Mucosa of stomach (tissue), 1 donor: ENCODE measurements around the gene ZNF236.
"Not testable (repeated sequence)": the region's sequence is repeated elsewhere in the genome, so short reads cannot be mapped to it uniquely, and the experiment has no call there.

Experiments used
- H3K27me3 ChIP-seq: one replicate; pipeline ENCODE4 v1.7.0; 2013; ENCODE audit warnings: mild to moderate bottlenecking, low read length; ENCODE audit not compliant: control insufficient read depth, insufficient read depth
- H3K36me3 ChIP-seq: one replicate; pipeline ENCODE4 v1.7.0; 2013; ENCODE audit warnings: low read length; ENCODE audit not compliant: control insufficient read depth, insufficient read depth
- H3K4me1 ChIP-seq: one replicate; pipeline ENCODE4 v1.7.0; 2013; ENCODE audit warnings: mild to moderate bottlenecking, low read length; ENCODE audit not compliant: control insufficient read depth, insufficient read depth
- H3K4me3 ChIP-seq: one replicate; pipeline ENCODE4 v1.7.0; 2013; ENCODE audit warnings: low read length
- H3K9ac ChIP-seq: one replicate; pipeline ENCODE4 v1.7.0; 2013; ENCODE audit warnings: mild to moderate bottlenecking, low read length, moderate library complexity
- H3K9me3 ChIP-seq: one replicate; pipeline ENCODE4 v1.7.0; 2013; ENCODE audit warnings: mild to moderate bottlenecking, low read length, moderate library complexity; ENCODE audit not compliant: control insufficient read depth
- donor health status: Pancreatic carcinoma.

Gene ZNF236

DNA sequence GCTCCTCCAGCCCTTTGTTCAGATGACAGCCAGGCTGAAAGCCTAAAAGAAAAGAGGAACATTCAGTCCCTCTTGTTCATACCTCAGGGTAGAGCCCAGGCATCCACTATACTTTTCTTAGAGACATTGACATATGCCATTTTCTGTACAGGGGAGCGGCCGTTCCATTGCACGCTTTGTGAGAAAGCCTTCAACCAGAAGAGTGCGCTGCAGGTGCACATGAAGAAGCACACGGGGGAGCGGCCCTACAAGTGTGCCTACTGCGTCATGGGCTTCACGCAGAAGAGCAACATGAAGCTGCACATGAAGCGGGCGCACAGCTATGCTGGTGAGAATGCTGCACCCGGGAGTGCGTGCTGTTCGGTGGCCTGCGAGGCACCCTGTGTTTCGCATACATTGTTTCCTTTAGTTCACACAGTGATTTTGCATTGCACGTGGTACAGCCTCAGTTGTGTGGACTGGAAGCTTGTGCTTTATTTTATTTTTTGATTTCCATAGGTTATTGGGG is 138.2 kb downstream of the ZNF236 start:
- no peaks in the 10 kb centered on the region for H3K36me3 ChIP-seq

DNA sequence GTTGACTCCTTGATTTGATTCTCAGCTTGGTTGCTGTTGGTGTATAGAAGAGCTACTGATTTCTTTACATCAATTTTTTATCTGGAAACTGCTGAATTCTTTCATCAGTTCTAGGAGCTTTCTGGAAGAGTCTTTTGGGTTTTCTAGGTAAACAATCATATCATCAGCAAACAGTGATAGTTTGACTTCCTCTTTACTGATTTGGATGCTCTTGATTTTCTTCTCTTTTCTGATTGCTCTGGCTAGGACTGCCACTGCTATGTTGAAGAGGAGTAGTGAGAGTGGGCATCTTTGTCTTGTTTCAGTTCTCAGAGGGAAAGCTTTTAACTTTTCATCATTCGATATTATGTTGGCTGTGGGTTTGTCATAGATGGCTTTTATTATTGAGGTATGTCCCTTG is 140.5 kb downstream of the ZNF236 start:
- Histone ChIP-seq H3K9ac (no peak overlapping the region), H3K27me3 (no peaks in the 10 kb centered on the region), H3K9me3 (no peaks in the 10 kb centered on the region), H3K4me1 (peaks cover 24% of the 10 kb centered on the region), H3K4me3 (no peak overlapping the region), H3K36me3 (no peaks in the 10 kb centered on the region)

More for the DNA sequence above, 138.2 kb downstream of the ZNF236 start:
- Histone ChIP-seq H3K27me3 (no peaks in the 10 kb centered on the region), H3K9ac (no peak overlapping the region), H3K9me3 (no peaks in the 10 kb centered on the region), H3K4me3 (no peak overlapping the region), H3K4me1 (peaks cover 37% of the 10 kb centered on the region)

DNA sequence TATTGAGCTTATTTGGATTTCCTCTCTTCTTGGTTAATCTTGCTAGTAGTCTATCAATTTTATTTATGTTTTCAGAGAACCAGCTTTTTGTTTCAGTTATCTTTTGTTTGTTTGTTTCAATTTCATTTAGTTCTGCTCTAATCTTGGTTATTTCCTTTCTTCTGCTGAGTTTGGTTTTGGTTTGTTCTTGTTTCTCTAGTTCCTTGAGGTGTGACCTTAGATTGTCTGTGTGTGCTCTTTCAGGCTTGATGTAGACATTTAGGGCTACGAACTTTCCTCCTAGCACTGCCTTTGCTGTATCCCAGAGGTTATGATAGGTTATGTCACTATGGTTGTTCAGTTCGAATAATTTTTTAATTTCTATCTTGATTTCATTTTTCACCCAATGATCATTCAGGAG is 141.6 kb downstream of the ZNF236 start:
- H3K9ac ChIP-seq = no peak overlapping the region
- H3K4me3 ChIP-seq = no peak overlapping the region
- H3K36me3 ChIP-seq = no peaks in the 10 kb centered on the region
- no peaks in the 10 kb centered on the region for H3K9me3 ChIP-seq
- H3K27me3 ChIP-seq = no peaks in the 10 kb centered on the region
- peaks cover 18% of the 10 kb centered on the region for H3K4me1 ChIP-seq

DNA sequence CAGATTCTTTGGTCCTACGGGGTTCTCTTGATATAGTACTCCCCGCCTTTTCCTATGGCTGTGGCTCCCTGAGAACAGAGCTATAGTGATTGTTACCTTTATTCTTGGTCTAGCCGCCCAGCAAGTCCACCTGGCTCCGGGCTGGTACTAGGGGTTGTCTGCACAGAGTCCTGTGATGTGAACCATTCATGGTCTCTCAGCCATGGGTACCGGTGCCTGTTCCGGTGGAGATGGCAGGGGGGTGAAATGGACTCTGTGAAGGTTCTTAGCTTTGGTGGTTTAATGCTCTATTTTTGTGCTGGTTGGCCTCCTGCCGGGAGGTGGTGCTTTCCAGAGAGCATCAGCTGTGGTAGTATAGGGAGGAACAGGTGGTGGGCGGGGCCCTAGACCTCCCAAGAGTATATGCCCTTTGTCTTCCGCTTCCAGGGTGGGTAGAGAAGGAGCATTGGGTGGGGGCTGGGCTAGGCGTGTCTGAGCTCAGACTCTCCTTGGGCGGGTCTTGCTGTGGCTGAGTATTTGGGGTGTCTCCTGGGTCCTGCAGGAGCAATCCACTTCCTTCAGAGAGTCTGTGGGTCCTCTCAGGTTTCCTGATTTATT is 143.3 kb downstream of the ZNF236 start:
- H3K4me1 ChIP-seq, H3K9me3 ChIP-seq, H3K36me3 ChIP-seq, H3K9ac ChIP-seq, H3K4me3 ChIP-seq, H3K27me3 ChIP-seq: not testable (repeated sequence)

DNA sequence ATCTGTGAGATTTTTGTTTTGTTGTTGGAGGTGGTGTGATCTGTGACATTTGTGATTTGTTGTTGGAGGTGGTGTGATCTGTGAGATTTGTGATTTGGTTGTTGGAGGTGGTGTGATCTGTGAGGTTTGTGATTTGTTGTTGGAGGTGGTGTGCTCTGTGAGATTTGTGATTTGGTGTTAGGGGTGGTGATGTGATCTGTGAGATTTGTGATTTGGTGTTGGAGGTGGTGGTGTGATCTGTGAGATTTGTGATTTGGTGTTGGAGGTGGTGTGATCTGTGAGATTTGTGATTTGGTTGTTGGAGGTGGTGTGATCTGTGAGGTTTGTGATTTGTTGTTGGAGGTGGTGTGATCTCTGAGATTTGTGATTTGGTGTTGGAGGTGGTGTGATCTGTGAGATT is 144.9 kb downstream of the ZNF236 start:
- H3K9me3 ChIP-seq, H3K27me3 ChIP-seq, H3K4me3 ChIP-seq, H3K36me3 ChIP-seq, H3K9ac ChIP-seq, H3K4me1 ChIP-seq: not testable (repeated sequence)

DNA sequence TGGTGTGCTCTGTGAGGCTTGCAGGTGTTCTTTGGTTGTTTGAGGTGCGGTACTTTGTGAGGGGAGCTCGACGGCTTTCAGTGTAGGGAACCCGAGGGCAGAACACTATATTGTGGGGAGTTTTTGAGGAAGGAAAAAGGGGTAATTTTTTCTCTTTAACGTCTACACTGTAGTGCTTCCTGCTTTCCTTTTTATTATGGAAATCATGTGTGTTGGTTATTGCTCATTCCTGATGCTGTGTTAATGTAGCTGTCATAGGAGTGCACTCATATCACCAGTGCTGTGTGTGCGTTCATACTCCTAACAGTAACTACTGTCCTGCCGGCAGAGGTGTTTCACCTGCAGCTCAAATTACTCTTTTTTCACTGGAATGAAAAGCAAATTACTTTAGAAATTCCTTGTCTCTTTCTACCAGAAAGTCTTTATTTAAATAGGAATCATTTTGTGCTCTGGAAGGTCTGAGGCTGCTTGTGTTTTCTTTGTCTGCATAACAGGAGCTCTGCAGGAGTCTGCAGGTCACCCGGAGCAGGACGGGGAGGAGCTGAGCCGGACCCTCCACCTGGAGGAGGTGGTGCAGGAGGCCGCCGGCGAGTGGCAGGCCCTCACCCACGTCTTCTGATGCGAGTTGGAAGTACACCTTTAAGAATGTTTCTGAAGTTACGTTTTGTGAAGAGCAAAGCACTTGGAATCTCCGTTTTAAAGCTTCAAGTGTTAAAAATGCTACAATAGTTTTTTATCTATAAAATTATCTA is 145.5 kb downstream of the ZNF236 start:
- H3K4me1 ChIP-seq = peaks cover 8% of the 10 kb centered on the region
- no peak overlapping the region for H3K9ac ChIP-seq
- no peak overlapping the region for H3K4me3 ChIP-seq
- H3K9me3 ChIP-seq = no peaks in the 10 kb centered on the region
- no peaks in the 10 kb centered on the region for H3K36me3 ChIP-seq
- no peaks in the 10 kb centered on the region for H3K27me3 ChIP-seq

DNA sequence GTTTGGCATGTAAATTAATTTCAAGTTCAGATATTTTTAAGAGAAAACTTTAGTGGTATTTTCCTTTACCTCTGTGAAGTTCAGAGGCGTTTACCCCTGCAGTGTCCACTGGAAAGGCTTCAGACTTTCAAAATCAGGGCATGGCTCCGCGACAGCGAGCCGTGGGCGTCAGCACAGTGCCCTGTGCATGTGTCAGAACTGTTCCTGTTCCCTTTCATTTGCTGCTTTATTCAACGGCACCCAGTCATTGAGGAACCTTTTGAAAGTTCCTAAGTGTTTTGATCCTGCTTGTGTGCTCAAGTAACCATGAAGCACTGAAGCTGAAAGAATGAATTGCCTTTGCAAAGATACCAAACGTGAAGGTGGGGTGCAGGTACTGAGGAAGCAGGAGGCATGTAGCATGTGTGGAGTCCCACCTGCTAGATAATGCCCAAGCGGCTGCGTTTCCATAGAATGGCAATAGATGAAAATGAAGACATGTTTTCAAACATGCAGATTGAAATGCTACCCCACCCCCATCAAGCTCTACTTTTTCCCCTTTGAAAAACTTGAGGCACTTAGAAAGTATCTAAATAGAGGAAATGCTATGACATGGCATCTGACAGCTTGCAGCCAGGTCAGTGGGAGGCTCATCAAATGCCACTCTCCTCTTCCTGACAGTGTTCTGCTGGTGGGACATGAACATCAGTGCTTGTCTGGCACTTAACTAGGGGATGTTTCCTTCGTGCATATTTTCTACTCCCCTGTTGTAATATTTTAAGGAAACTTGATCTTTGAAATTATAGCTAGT is 148.6 kb downstream of the ZNF236 start:
- no peak overlapping the region for H3K9ac ChIP-seq
- H3K36me3 ChIP-seq = no peaks in the 10 kb centered on the region
- H3K9me3 ChIP-seq = no peaks in the 10 kb centered on the region
- no peaks in the 10 kb centered on the region for H3K27me3 ChIP-seq
- no peak overlapping the region for H3K4me3 ChIP-seq
- H3K4me1 ChIP-seq = peaks cover 6% of the 10 kb centered on the region

DNA sequence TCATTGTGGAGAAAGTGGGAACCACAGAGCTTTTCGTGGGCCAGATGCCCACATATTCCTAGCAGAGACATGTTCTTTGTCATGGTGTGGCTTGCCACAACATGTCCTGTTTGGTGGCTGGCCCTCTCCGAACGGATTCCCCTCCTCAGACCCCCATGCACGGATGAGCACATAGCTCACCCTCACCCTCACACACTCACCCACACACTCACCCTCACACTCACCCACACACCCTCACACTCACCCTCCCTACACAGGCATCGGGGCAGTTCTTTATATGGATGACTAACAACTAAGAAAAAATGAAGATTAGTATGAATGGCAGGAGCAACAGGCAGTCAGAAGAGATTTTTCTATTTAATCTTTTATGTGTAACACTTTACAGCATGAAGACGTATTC is 149.9 kb downstream of the ZNF236 start:
- H3K36me3 ChIP-seq = no peaks in the 10 kb centered on the region
- no peaks in the 10 kb centered on the region for H3K9me3 ChIP-seq
- no peaks in the 10 kb centered on the region for H3K27me3 ChIP-seq
- peaks cover 5% of the 10 kb centered on the region for H3K4me1 ChIP-seq
- no peak overlapping the region for H3K4me3 ChIP-seq
- H3K9ac ChIP-seq = no peak overlapping the region

DNA sequence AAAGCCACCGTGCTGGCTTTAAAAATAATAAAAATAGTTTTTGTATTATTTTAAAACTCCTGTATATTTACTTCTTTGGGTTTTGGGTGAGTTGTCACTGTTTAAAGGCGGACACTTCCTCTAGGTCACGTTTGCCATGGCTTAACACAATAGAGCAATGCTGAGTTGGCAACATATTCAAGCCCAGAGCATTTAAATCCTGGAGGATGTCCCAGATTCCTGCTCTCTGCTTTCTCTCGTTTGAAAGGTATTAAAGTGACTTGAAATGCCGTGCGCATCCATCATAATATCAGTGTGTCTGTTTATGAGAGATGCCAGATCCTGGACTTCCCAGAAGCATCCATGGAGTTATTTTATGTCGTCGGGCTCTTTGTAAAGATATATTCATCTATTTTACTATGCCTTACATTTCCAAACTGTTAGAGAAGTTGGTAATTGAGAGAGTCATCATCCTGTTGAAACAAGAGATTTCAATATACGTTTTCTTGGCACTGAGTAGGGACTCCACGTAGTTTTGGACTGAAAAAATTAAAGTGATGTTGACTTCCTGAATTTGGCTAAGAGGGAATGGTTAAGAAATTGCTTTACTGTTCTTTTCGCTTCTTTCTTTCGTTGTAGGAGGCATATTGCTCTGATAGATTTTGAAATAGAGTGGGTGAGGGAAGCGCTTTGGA is 150.6 kb downstream of the ZNF236 start:
- Histone ChIP-seq H3K9ac (no peak overlapping the region), H3K27me3 (no peaks in the 10 kb centered on the region), H3K36me3 (no peaks in the 10 kb centered on the region), H3K4me1 (peaks cover 12% of the 10 kb centered on the region), H3K9me3 (no peaks in the 10 kb centered on the region), H3K4me3 (no peak overlapping the region)

DNA sequence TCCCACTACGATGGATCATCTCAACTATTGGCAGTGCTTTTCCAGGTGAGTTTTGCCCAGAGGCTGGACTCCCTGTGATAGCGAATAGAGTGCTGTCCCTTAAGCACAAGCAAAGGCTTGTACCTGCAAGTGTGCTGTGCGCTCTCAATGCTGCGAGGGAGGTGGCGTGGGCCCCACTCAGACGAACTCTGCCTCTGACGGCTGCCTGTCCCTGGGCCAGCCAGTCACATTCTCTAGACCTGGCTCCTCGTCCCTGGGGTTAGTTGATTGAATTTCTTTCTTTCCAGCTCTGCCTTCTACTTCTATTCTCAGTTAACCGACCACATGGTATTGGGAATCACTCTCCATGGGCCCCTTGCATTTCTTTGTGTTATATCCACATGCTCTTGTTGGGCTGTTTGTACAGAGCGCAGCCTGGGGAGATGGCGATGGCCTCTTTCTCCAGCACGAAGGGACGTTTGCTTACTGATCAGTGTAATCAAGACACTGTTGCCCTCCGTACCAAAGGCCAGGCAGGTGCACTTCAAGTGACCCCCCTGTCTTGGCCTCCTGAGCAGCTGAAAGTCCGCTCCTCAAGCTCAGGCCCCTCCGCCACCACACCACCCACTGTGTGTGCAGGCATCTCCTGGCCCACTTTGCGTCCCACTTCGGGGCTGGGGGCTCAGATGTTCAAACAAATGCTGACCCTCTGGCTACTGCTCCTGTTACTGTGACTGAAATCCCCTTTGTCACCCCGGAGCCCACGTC is 151.3 kb downstream of the ZNF236 start:
- Histone ChIP-seq H3K36me3 (no peaks in the 10 kb centered on the region), H3K4me1 (peaks cover 19% of the 10 kb centered on the region), H3K9me3 (no peaks in the 10 kb centered on the region), H3K4me3 (no peak overlapping the region), H3K27me3 (no peaks in the 10 kb centered on the region), H3K9ac (no peak overlapping the region)

DNA sequence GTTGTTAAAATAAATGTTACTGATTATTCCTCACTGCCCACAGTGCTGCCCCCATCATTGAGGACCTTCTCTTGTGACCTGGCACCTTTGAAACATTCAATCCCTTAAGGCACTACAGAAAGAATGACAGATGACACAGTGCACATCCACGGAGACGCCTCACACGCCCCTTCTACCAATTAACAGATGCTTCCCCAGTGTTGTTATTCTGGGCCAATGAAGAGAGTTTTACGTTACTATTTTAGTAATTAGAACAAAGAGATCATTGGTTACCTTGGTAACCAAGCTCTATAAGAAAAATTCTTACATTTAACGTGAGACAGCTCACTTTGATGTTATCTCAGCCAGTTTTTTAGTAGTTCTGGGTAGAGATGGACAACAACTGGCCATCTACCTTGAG is 152.0 kb downstream of the ZNF236 start:
- Histone ChIP-seq H3K9me3 (no peaks in the 10 kb centered on the region), H3K9ac (no peak overlapping the region), H3K27me3 (no peaks in the 10 kb centered on the region), H3K4me3 (no peak overlapping the region), H3K4me1 (peaks cover 19% of the 10 kb centered on the region), H3K36me3 (no peaks in the 10 kb centered on the region)
